HFFc6 (cell line): Measurements from ENCODE around the gene PIK3C3. TPM values are rescaled to one million over a fixed set of nuclear protein-coding genes. Genes with fewer than 3 reads are reported as not detected.

Experiments
- DNase-seq: peaks from one replicate; pipeline ENCODE4 v3.0.0-alpha.2; 2018
- H3K27ac Mint-ChIP-seq: 2 replicates; pipeline ENCODE4 v1.8.0; 2020; ENCODE audit warnings: mild to moderate bottlenecking, mixed read lengths
- H3K27me3 Mint-ChIP-seq: 2 replicates; pipeline ENCODE4 v1.8.0; 2021; ENCODE audit warnings: mild to moderate bottlenecking, moderate library complexity, mixed read lengths; ENCODE audit not compliant: insufficient read depth
- H3K36me3 Mint-ChIP-seq: 2 replicates; pipeline ENCODE4 v1.8.0; 2021; ENCODE audit warnings: low read depth, mixed read lengths
- H3K4me1 Mint-ChIP-seq: 2 replicates; pipeline ENCODE4 v1.8.0; 2020; ENCODE audit warnings: low read depth, mixed read lengths
- H3K4me3 Mint-ChIP-seq: 2 replicates; pipeline ENCODE4 v1.8.0; 2020; ENCODE audit warnings: mild to moderate bottlenecking, moderate library complexity, mixed read lengths
- H3K9me3 Mint-ChIP-seq: 2 replicates; pipeline ENCODE4 v1.8.0; 2020; ENCODE audit warnings: mild to moderate bottlenecking, mixed read lengths
- total RNA-seq, 6 experiments: library from RNA; stranded (reverse); fragmentation: NEBNext Ultra II Directional; extraction: Animal tissue kit (Norgen Biotek cat#: 25700); gene quantifications; 2 replicates in 1 of 6; 3 replicates in 5 of 6; pipeline ENCODE4 v1.2.3, GENCODE V29; 2021
- TF ChIP-seq, protein P1 (sequence below): fragments of 200-600 bp; sonication (generic); IDR thresholded peaks from 2 replicates; pipeline ENCODE4 v1.5.0; 2021; ENCODE audit warnings: antibody characterized with exemption, mild to moderate bottlenecking

The PIK3C3 gene
- total RNA-seq, 6 experiments from 2014 or later = 38.3 to 61.7 (median 47.6) TPM

GRCh38 chr18:42068030-42068429, 113.0 kb downstream of the PIK3C3 start:
- peaks cover 21% of the 10 kb centered on the region for H3K4me1 Mint-ChIP-seq
- TF ChIP-seq, protein P1, sequence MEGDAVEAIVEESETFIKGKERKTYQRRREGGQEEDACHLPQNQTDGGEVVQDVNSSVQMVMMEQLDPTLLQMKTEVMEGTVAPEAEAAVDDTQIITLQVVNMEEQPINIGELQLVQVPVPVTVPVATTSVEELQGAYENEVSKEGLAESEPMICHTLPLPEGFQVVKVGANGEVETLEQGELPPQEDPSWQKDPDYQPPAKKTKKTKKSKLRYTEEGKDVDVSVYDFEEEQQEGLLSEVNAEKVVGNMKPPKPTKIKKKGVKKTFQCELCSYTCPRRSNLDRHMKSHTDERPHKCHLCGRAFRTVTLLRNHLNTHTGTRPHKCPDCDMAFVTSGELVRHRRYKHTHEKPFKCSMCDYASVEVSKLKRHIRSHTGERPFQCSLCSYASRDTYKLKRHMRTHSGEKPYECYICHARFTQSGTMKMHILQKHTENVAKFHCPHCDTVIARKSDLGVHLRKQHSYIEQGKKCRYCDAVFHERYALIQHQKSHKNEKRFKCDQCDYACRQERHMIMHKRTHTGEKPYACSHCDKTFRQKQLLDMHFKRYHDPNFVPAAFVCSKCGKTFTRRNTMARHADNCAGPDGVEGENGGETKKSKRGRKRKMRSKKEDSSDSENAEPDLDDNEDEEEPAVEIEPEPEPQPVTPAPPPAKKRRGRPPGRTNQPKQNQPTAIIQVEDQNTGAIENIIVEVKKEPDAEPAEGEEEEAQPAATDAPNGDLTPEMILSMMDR = no peak
- H3K4me3 Mint-ChIP-seq = no peak overlapping the region
- no peak overlapping the region for H3K27ac Mint-ChIP-seq
- no peak for DNase-seq
- H3K36me3 Mint-ChIP-seq = peaks cover 39% of the 10 kb centered on the region
- no peaks in the 10 kb centered on the region for H3K9me3 Mint-ChIP-seq
- H3K27me3 Mint-ChIP-seq = peaks cover 1% of the 10 kb centered on the region

GRCh38 chr18:42069036-42069435, 114.0 kb downstream of the PIK3C3 start:
- Mint-ChIP-seq H3K4me1 (peaks cover 11% of the 10 kb centered on the region), H3K27me3 (peaks cover 3% of the 10 kb centered on the region), H3K4me3 (no peak overlapping the region), H3K9me3 (no peaks in the 10 kb centered on the region), H3K36me3 (peaks cover 37% of the 10 kb centered on the region), H3K27ac (no peak overlapping the region)
- no peak for DNase-seq
- TF ChIP-seq, protein P1 = no peak

DNA sequence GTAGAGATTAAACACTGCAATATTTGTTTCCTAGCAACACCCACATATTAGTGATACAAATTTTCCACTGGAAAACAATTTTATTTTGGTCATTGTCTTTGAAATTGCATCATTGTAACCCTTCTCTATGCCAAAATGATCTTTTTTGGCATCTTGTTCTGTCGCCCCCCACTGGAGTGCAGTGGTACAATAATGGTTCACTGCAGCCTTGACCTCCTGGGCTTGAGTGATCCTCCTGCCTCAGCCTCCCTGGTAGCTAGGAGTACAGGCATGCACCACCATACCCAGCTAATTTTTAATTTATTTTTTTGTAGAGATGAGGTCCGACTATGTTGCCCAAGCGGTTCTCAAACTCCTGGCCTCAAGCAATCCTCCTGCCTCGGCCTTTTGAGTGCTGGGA, 117.4 kb downstream of the PIK3C3 start:
- TF ChIP-seq, protein P1 = peak; percentile 46; the same call in 1 of the 2 replicates
- no peaks in the 10 kb centered on the region for H3K4me1 Mint-ChIP-seq
- H3K36me3 Mint-ChIP-seq = peaks cover 27% of the 10 kb centered on the region
- H3K27me3 Mint-ChIP-seq = peaks cover 3% of the 10 kb centered on the region
- no peak overlapping the region for H3K4me3 Mint-ChIP-seq
- DNase-seq = no peak
- no peaks in the 10 kb centered on the region for H3K9me3 Mint-ChIP-seq
- H3K27ac Mint-ChIP-seq = no peak overlapping the region

GRCh38 chr18:42074704-42075103, 119.7 kb downstream of the PIK3C3 start:
- peaks cover 26% of the 10 kb centered on the region for H3K36me3 Mint-ChIP-seq
- TF ChIP-seq, protein P1 = no peak

GRCh38 chr18:42078711-42079110, 123.7 kb downstream of the PIK3C3 start:
- H3K27ac Mint-ChIP-seq = no peak overlapping the region
- H3K9me3 Mint-ChIP-seq = no peaks in the 10 kb centered on the region
- no peak overlapping the region for H3K4me3 Mint-ChIP-seq
- TF ChIP-seq, protein P1 = no peak
- H3K27me3 Mint-ChIP-seq = peaks cover 2% of the 10 kb centered on the region; the same call in 1 of the 2 replicates
- H3K36me3 Mint-ChIP-seq = peaks cover 28% of the 10 kb centered on the region
- H3K4me1 Mint-ChIP-seq = peaks cover 23% of the 10 kb centered on the region
- DNase-seq = no peak

More at GRCh38 chr18:42074704-42075103, 119.7 kb downstream of the PIK3C3 start:
- Mint-ChIP-seq H3K9me3 (no peaks in the 10 kb centered on the region), H3K4me1 (peaks cover 12% of the 10 kb centered on the region), H3K27ac (no peak overlapping the region), H3K4me3 (no peak overlapping the region), H3K27me3 (peaks cover 3% of the 10 kb centered on the region)
- no peak for DNase-seq

DNA sequence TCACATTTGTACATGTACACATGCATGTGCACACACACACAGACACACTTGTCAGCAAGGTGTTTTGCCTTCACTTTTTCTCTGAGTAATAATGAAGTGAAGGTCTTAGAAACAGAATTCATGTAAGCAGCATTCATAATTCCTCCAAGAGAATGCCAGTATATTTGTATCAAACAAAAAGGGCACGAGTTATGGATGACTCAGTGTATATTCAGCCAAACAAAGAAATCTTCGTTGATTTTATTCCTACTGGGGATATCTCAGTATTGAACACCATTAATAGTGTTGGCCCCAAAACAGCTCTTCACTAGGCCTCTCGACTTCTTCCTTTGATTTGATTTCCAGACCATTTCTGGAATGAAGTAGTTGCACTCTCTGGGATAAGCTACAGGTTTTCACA, 125.3 kb downstream of the PIK3C3 start:
- Mint-ChIP-seq H3K4me3 (no peak overlapping the region), H3K36me3 (peaks cover 28% of the 10 kb centered on the region), H3K27ac (peak overlapping the region; percentile 32; the same call in 1 of the 2 replicates), H3K4me1 (peaks cover 23% of the 10 kb centered on the region), H3K27me3 (no peaks in the 10 kb centered on the region; the same call in 1 of the 2 replicates), H3K9me3 (no peaks in the 10 kb centered on the region)
- TF ChIP-seq, protein P1 = no peak
- DNase-seq = no peak
